Smooth muscle cell (in vitro differentiated cells): Measurements from ENCODE around the gene BICDL2. TPM values are rescaled to one million over a fixed set of nuclear protein-coding genes. Genes with fewer than 3 reads are reported as not detected.

Experiments used
- DNase-seq: peaks from one replicate; lab custom pipeline; 2025; ENCODE audit not compliant: unreplicated experiment; lab: John Stamatoyannopoulos, UW
- H2AFZ ChIP-seq: fragments of 200-600 bp; sonication (generic); 2 replicates; pipeline ENCODE4 v1.6.0; 2016; ENCODE audit warnings: antibody characterized with exemption, low read depth, mild to moderate bottlenecking
- H3F3A ChIP-seq: fragments of 200-600 bp; sonication (generic); 2 replicates; pipeline ENCODE4 v1.6.0; 2017; ENCODE audit warnings: antibody characterized with exemption, low read depth
- H3K27ac ChIP-seq: fragments of 200-600 bp; sonication (generic); 2 replicates; pipeline ENCODE4 v1.5.1; 2016; ENCODE audit warnings: low read depth, mild to moderate bottlenecking
- H3K27me3 ChIP-seq: fragments of 200-600 bp; sonication (generic); 2 replicates; pipeline ENCODE4 v1.6.1; 2016; ENCODE audit warnings: low read depth, mild to moderate bottlenecking
- H3K36me3 ChIP-seq: fragments of 200-600 bp; sonication (generic); 2 replicates; pipeline ENCODE4 v1.5.1; 2016; ENCODE audit warnings: low read depth
- H3K4me1 ChIP-seq: fragments of 200-600 bp; sonication (generic); 2 replicates; pipeline ENCODE4 v1.5.1; 2016; ENCODE audit warnings: low read depth
- H3K4me2 ChIP-seq: fragments of 200-600 bp; sonication (generic); 2 replicates; pipeline ENCODE4 v1.6.0; 2016; ENCODE audit warnings: mild to moderate bottlenecking
- H3K4me3 ChIP-seq: fragments of 200-600 bp; sonication (generic); 2 replicates; pipeline ENCODE4 v1.5.1; 2016; ENCODE audit warnings: mild to moderate bottlenecking
- H3K79me2 ChIP-seq: fragments of 200-600 bp; sonication (generic); 2 replicates; pipeline ENCODE4 v1.6.0; 2016; ENCODE audit warnings: low read depth, mild to moderate bottlenecking
- H3K9ac ChIP-seq: fragments of 200-600 bp; sonication (generic); 2 replicates; pipeline ENCODE4 v1.6.0; 2016; ENCODE audit warnings: low read depth
- H3K9me3 ChIP-seq: fragments of 200-600 bp; sonication (generic); replicated peaks from 2 replicates; pipeline ENCODE4 v1.5.1; 2016; ENCODE audit warnings: low read depth
- H4K20me1 ChIP-seq: fragments of 200-600 bp; sonication (generic); 2 replicates; pipeline ENCODE4 v1.6.0; 2016; ENCODE audit warnings: low read depth
- WGBS: methylation state at CpG from one replicate; pipeline ENCODE4 v1.1.7; 2016; ENCODE audit warnings: low lambda C conversion rate; 5-methylcytosine and 5-hydroxymethylcytosine counted together
- polyA plus RNA-seq: library from polyadenylated mRNA; unstranded; fragments of >200 nt; fragmentation: Nextera tagmentation; extraction: Ambion mirVana; gene quantifications from 2 replicates; pipeline ENCODE4 v1.2.1, GENCODE V29; 2016
- total RNA-seq: library from RNA; depleted of rRNA; stranded (reverse); fragments of >200 nt; gene quantifications from 2 replicates; pipeline ENCODE4 v1.2.3, GENCODE V29; 2014
- TF ChIP-seq, protein P1 (sequence below): fragments of 200-600 bp; sonication (generic); IDR thresholded peaks from 2 replicates; pipeline ENCODE4 v1.5.1; 2017; ENCODE audit warnings: borderline replicate concordance, mild to moderate bottlenecking, antibody characterized with exemption; ENCODE audit not compliant: insufficient read depth, poor library complexity, severe bottlenecking

The BICDL2 gene
- total and polyA plus RNA-seq, 2 experiments from 2014 or later: 0.86 to 1.5 TPM

DNA sequence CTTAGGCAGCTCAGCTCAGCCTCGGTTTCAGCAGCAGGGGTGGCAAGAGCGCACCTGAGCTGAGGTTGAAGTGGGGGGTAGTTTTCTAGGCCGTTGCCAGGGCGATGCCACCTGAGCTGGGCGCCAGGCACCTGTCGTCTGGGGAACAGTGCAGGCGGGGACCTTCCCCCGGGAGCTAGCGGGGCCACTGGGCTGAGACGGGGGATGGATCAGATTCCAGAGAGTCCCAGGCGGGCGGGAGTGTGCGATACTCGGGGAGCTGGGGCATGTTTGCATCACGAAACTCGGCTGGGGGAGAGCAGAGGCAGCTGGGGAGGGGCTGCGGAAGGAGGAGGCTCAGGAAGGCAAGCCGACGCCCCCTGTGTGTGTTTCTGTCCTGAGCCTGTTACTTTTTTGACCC is 24.5 kb downstream of the BICDL2 start:
- whole genome bisulfite sequencing: 26% methylated on average over 19 of the region's 19 CpGs
- H3K79me2 ChIP-seq: no peaks in the 10 kb centered on the region
- H3K9ac ChIP-seq: no peak overlapping the region
- TF ChIP-seq, protein P1, sequence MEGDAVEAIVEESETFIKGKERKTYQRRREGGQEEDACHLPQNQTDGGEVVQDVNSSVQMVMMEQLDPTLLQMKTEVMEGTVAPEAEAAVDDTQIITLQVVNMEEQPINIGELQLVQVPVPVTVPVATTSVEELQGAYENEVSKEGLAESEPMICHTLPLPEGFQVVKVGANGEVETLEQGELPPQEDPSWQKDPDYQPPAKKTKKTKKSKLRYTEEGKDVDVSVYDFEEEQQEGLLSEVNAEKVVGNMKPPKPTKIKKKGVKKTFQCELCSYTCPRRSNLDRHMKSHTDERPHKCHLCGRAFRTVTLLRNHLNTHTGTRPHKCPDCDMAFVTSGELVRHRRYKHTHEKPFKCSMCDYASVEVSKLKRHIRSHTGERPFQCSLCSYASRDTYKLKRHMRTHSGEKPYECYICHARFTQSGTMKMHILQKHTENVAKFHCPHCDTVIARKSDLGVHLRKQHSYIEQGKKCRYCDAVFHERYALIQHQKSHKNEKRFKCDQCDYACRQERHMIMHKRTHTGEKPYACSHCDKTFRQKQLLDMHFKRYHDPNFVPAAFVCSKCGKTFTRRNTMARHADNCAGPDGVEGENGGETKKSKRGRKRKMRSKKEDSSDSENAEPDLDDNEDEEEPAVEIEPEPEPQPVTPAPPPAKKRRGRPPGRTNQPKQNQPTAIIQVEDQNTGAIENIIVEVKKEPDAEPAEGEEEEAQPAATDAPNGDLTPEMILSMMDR: no peak
- peaks cover 7% of the 10 kb centered on the region for H3F3A ChIP-seq
- no peak overlapping the region for H2AFZ ChIP-seq
- H3K4me2 ChIP-seq: peak overlapping the region; percentile 25
- peaks cover 64% of the 10 kb centered on the region for H3K27me3 ChIP-seq
- H3K36me3 ChIP-seq: no peaks in the 10 kb centered on the region
- no peak for DNase-seq
- peaks cover 37% of the 10 kb centered on the region for H3K4me1 ChIP-seq
- peaks cover 4% of the 10 kb centered on the region for H4K20me1 ChIP-seq
- H3K27ac ChIP-seq: no peak overlapping the region
- H3K4me3 ChIP-seq: no peak overlapping the region
- H3K9me3 ChIP-seq: no peaks in the 10 kb centered on the region

DNA sequence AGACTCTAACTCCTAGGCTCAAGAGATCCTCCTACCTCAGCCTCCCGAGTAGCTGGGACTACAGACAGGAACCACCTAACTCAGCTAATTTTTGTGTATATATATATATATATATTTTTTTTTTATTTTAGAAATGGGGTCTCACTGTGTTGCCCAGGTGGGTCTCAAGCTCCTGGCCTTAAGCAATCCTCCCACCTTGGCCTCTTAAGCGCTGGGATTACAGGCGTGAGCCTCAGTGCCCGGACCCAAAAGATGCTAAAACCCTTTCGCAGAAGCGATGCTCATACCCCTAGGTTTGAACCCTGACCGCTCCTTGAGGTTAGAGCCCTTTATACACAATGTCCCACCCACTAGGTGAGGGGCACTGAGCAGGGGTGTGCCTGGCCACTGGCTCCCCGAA is 26.2 kb downstream of the BICDL2 start:
- WGBS: 88% methylated on average over 8 of the region's 8 CpGs
- Histone ChIP-seq H3K27ac (peak overlapping the region; percentile 86), H3K9me3 (no peaks in the 10 kb centered on the region), H3K4me3 (no peak overlapping the region), H3K4me2 (no peak overlapping the region), H4K20me1 (no peaks in the 10 kb centered on the region), H3K9ac (no peak overlapping the region), H3K27me3 (peaks cover 81% of the 10 kb centered on the region), H3K4me1 (peaks cover 36% of the 10 kb centered on the region), H3K79me2 (no peaks in the 10 kb centered on the region), H3F3A (no peaks in the 10 kb centered on the region), H2AFZ (no peak overlapping the region), H3K36me3 (no peaks in the 10 kb centered on the region)
- no peak for DNase-seq
- TF ChIP-seq, protein P1: no peak

DNA sequence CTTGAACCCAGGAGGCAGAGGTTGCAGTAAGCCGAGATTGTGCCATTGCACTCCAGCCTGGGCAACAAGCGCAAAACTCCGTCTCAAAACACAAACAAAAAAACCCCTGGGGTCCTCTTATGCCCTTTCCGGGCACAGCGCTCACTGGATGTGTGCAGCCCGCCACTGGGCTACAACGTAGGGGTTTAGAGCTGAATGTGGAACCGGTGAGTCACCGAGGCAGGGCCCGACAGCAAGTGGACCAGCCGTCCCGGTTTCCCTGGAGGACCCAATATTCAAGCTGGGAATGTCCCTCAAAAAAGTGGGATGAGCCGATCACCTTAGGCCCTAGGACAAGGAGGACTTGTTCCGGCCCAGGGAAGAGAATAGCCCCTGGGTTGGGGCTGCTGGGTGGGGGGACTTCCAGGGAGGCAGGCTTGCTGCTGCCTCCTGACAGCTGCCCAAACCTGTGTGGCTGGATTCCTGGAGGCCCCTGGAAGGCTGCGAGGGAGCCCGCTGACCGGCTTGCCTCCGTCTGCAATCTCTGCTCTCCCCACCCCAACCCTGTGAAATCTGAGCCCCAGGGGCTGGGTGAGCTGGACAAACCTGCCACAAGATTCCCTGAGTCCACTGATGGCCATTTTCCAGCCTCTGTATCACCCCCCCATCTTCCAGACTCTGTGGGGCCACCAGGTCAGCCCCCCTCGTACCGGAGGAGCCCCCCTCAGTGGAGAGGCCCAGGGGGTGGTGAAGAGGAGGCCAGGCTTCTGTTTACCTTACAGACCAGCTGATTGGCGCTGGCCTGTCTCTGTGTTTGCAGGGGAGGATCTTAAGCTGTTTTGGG is 27.0 kb downstream of the BICDL2 start:
- H3K9ac ChIP-seq: peak overlapping the region; percentile 50
- no peaks in the 10 kb centered on the region for H3K79me2 ChIP-seq
- TF ChIP-seq, protein P1: no peak
- no peak for DNase-seq
- H3K4me1 ChIP-seq: peaks cover 38% of the 10 kb centered on the region
- H3F3A ChIP-seq: no peaks in the 10 kb centered on the region
- peak overlapping the region; percentile 86 for H3K27ac ChIP-seq
- peaks cover 89% of the 10 kb centered on the region for H3K27me3 ChIP-seq
- no peak overlapping the region for H2AFZ ChIP-seq
- peak overlapping the region; percentile 62 for H3K4me2 ChIP-seq
- no peaks in the 10 kb centered on the region for H4K20me1 ChIP-seq
- peak overlapping the region; percentile 28 for H3K4me3 ChIP-seq
- no peaks in the 10 kb centered on the region for H3K36me3 ChIP-seq
- H3K9me3 ChIP-seq: no peaks in the 10 kb centered on the region
- WGBS: 16% methylated on average over 21 of the region's 21 CpGs

DNA sequence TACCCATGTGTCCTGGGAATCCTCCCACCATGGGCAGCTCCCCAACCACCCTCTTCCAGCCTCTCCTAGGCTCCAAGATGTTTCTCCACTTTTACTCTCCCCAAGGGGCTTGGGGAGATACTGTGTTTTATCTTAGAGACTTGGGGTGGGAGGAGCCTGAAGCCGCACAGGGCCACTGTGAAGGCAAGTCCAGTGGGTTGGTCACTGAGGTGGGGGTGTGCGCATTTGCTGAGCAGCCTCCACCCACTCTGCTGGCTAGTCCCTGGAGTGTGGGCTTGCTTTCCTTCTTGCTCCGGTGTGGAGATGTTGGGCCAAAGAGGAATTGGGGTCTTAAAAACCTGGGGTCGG is 28.1 kb downstream of the BICDL2 start:
- 36% methylated on average over 4 of the region's 4 CpGs for WGBS
- Histone ChIP-seq H3K27me3 (peaks cover 81% of the 10 kb centered on the region), H4K20me1 (no peaks in the 10 kb centered on the region), H3K4me1 (peaks cover 39% of the 10 kb centered on the region), H3K4me3 (no peak overlapping the region), H3K36me3 (no peaks in the 10 kb centered on the region), H3K9me3 (no peaks in the 10 kb centered on the region), H3K79me2 (no peaks in the 10 kb centered on the region), H3K9ac (no peak overlapping the region), H3K27ac (peak overlapping the region; percentile 86), H3K4me2 (peak overlapping the region; percentile 48), H3F3A (no peaks in the 10 kb centered on the region), H2AFZ (no peak overlapping the region)
- no peak for DNase-seq
- TF ChIP-seq, protein P1: no peak
